ENCODE data around the gene DYNC1I1. TPM values are rescaled to one million over a fixed set of nuclear protein-coding genes. Genes with fewer than 3 reads are reported as not detected.

The DYNC1I1 gene
- total RNA-seq, 4 donors from 2014 or later: 1.9 to 6.7 (median 5.8) TPM

GRCh38 chr7:95737828-95738505, 34.4 kb upstream of the DYNC1I1 start:
- Histone ChIP-seq H3K27me3 (no peaks in the 10 kb centered on the region), H3K4me1 (no peaks in the 10 kb centered on the region), H3K36me3 (no peaks in the 10 kb centered on the region), H3K4me3 (no peak overlapping the region), H3K27ac (no peak overlapping the region), H3K9me3 (no peaks in the 10 kb centered on the region)
- no peak for TF ChIP-seq CTCF (IDR thresholded peaks at IDR 0.05)
- no peak for TF ChIP-seq EP300 (IDR thresholded peaks at IDR 0.05)
- TF ChIP-seq POLR2A (IDR thresholded peaks at IDR 0.05): no peak
- no peak for TF ChIP-seq POLR2AphosphoS5 (IDR thresholded peaks at IDR 0.05)
- WGBS: 40% methylated on average over 1 of the region's 3 CpGs
- no peak for DNase-seq (ENCODE audit: low spot score in 2 of 2)

GRCh38 chr7:95749044-95749443, 23.3 kb upstream of the DYNC1I1 start:
- Histone ChIP-seq H3K36me3 (no peaks in the 10 kb centered on the region), H3K4me1 (no peaks in the 10 kb centered on the region), H3K27me3 (no peaks in the 10 kb centered on the region), H3K4me3 (no peak overlapping the region), H3K27ac (no peak overlapping the region), H3K9me3 (no peaks in the 10 kb centered on the region)
- 58% methylated on average over 3 of the region's 3 CpGs for WGBS
- DNase-seq (ENCODE audit: low spot score in 2 of 2): no peak
- TF ChIP-seq EP300 (IDR thresholded peaks at IDR 0.05): no peak
- no peak for TF ChIP-seq POLR2AphosphoS5 (IDR thresholded peaks at IDR 0.05)
- TF ChIP-seq POLR2A (IDR thresholded peaks at IDR 0.05): no peak
- TF ChIP-seq CTCF (IDR thresholded peaks at IDR 0.05): no peak

GRCh38 chr7:95749515-95749914, 22.8 kb upstream of the DYNC1I1 start:
- DNase-seq (ENCODE audit: low spot score in 2 of 2): no peak
- Histone ChIP-seq H3K4me3 (no peak overlapping the region), H3K9me3 (no peaks in the 10 kb centered on the region), H3K27me3 (no peaks in the 10 kb centered on the region), H3K4me1 (no peaks in the 10 kb centered on the region), H3K27ac (no peak overlapping the region), H3K36me3 (no peaks in the 10 kb centered on the region)
- TF ChIP-seq CTCF (IDR thresholded peaks at IDR 0.05) (no peak), EP300 (IDR thresholded peaks at IDR 0.05) (no peak), POLR2A (IDR thresholded peaks at IDR 0.05) (no peak)

- Histone ChIP-seq H3K27ac (no peak overlapping the region), H3K4me3 (no peak overlapping the region), H3K9me3 (no peaks in the 10 kb centered on the region), H3K36me3 (no peaks in the 10 kb centered on the region), H3K27me3 (no peaks in the 10 kb centered on the region), H3K4me1 (no peaks in the 10 kb centered on the region)
- TF ChIP-seq CTCF (IDR thresholded peaks at IDR 0.05) (no peak), POLR2AphosphoS5 (IDR thresholded peaks at IDR 0.05) (no peak), EP300 (IDR thresholded peaks at IDR 0.05) (no peak), POLR2A (IDR thresholded peaks at IDR 0.05) (no peak)
- no peak for DNase-seq (ENCODE audit: low spot score in 2 of 2)
These were observed 18.9 kb upstream of the DYNC1I1 start for GRCh38 chr7:95753440-95753839.

- Histone ChIP-seq H3K4me1 (no peaks in the 10 kb centered on the region), H3K27ac (no peak overlapping the region), H3K36me3 (no peaks in the 10 kb centered on the region), H3K9me3 (no peaks in the 10 kb centered on the region), H3K4me3 (no peak overlapping the region), H3K27me3 (no peaks in the 10 kb centered on the region)
- no peak for DNase-seq (ENCODE audit: low spot score in 2 of 2)
- TF ChIP-seq POLR2A (IDR thresholded peaks at IDR 0.05) (no peak), POLR2AphosphoS5 (IDR thresholded peaks at IDR 0.05) (no peak), CTCF (IDR thresholded peaks at IDR 0.05) (no peak), EP300 (IDR thresholded peaks at IDR 0.05) (no peak)
- 84% methylated on average over 6 of the region's 6 CpGs for WGBS
These were observed 16.9 kb upstream of the DYNC1I1 start for GRCh38 chr7:95755277-95755934.

Measured in suprapubic skin (tissue), 4 donors.